Right lobe of liver (tissue), 6 donors: Measurements from ENCODE around the gene ST7. TPM values are rescaled to one million over a fixed set of nuclear protein-coding genes. Genes with fewer than 3 reads are reported as not detected.

Source experiments
- ATAC-seq, 4 donors: fragments of 200-7000 bp; cut with Tn5 transposase; one replicate each; pipeline ENCODE4 v1.9.1; 2020; ENCODE audit warnings: mild to moderate bottlenecking in 4 of 4, moderate library complexity in 4 of 4
- DNase-seq, 3 donors: peaks; one replicate each; pipeline ENCODE4 v3.0.0-alpha.2; 2020
- H3K27ac ChIP-seq, 3 donors: fragments of 200-600 bp; one replicate each; pipeline ENCODE4 v1.8.0; 2022
- H3K27me3 ChIP-seq, 2 donors: fragments of 200-600 bp; one replicate each; pipeline ENCODE4 v1.8.0; 2022
- H3K36me3 ChIP-seq, 4 donors: fragments of 200-600 bp; sonication (generic) in 1 of 4; one replicate each; pipeline versions ENCODE4 v1.5.1 to v1.8.0; 2017 to 2022; ENCODE audit warnings: control low read depth in 1 of 4
- H3K4me1 ChIP-seq, 4 donors: fragments of 200-600 bp; sonication (generic) in 1 of 4; one replicate each; pipeline versions ENCODE4 v1.5.1 to v1.8.0; 2017 to 2022; ENCODE audit warnings: control low read depth in 1 of 4
- H3K4me3 ChIP-seq, 3 donors: fragments of 200-600 bp; one replicate each; pipeline ENCODE4 v1.8.0; 2022
- H3K9me3 ChIP-seq, 4 donors: fragments of 200-600 bp; sonication (generic) in 1 of 4; one replicate each; pipeline versions ENCODE4 v1.5.1 to v1.8.0; 2017 to 2022; ENCODE audit warnings: control low read depth in 1 of 4
- CTCF ChIP-seq, 4 donors: fragments of 200-600 bp in 3 of 4; fragments of 450-650 bp in 1 of 4; IDR thresholded peaks; one replicate each; pipeline versions ENCODE4 v1.5.1 to v1.8.0; 2016 to 2022; ENCODE audit warnings: antibody characterized with exemption in 4 of 4, mild to moderate bottlenecking in 2 of 4
- POLR2A ChIP-seq: fragments of 450-650 bp; IDR thresholded peaks from one replicate; pipeline ENCODE4 v1.6.1; 2017; ENCODE audit warnings: antibody characterized with exemption, mild to moderate bottlenecking
- WGBS: methylation state at CpG from one replicate; pipeline ENCODE4 v1.1.6; 2018; ENCODE audit warnings: low coverage, low lambda C conversion rate; ENCODE audit not compliant: insufficient coverage; ENCODE audit errors: missing lambda C conversion rate; 5-methylcytosine and 5-hydroxymethylcytosine counted together
- intact Hi-C, 2 donors: fragments of 100-400 bp; cut with DNase I; formaldehyde crosslinking; loops; one replicate each; pipeline versions ENCODE4 v1.11.2 to v1.14.1; 2022
- total RNA-seq, 6 experiments: library from RNA; depleted of rRNA in 2 of 6; stranded (reverse); fragments of >200 nt in 2 of 6; fragmentation: NEBNext Ultra II Directional in 3 of 6; extraction: Animal tissue kit (Norgen Biotek cat#: 25700) in 3 of 6; gene quantifications; one replicate each; pipeline versions ENCODE4 v1.1.0 to v1.2.4, GENCODE V29; 2016 to 2023
- donor health status: DM: no; HTN: yes; CAD: no.
- donor health status: DM: no; HTN: no; CAD: no.
- donor health status: DM: no; HTN: no; CAD: no.
- donor health status: DM: no; HTN: yes; CAD: no.
- donor health status: DM: no; HTN: yes; CAD: no.

Gene ST7
- total RNA-seq, 6 experiments from 2014 or later: 17.4 to 29.9 (median 22.4) TPM

GRCh38 chr7:117110480-117111315 is 157.4 kb downstream of the ST7 start:
- WGBS: 48% methylated on average over 5 of the region's 5 CpGs
- Histone ChIP-seq H3K9me3 (no peaks in the 10 kb centered on the region), H3K4me1 (no peaks in the 10 kb centered on the region), H3K4me3 (no peak overlapping the region), H3K27ac (no peak overlapping the region), H3K36me3 (no peaks in the 10 kb centered on the region), H3K27me3 (no peaks in the 10 kb centered on the region)
- DNase-seq: no peak
- intact Hi-C loops: loop anchor here (10.0 kb wide), 2 partner anchors 116 to 126 kb away; no protein-coding TSS in a partner anchor
- TF ChIP-seq CTCF (IDR thresholded peaks at IDR 0.05) (no peak), POLR2A (no peak)
- ATAC-seq: peak; percentile 49 to 80 (median 74)

GRCh38 chr7:117111535-117111934 is 158.2 kb downstream of the ST7 start:
- Histone ChIP-seq H3K36me3 (no peaks in the 10 kb centered on the region), H3K27ac (no peak overlapping the region), H3K9me3 (no peaks in the 10 kb centered on the region), H3K4me3 (no peak overlapping the region), H3K4me1 (no peaks in the 10 kb centered on the region), H3K27me3 (no peaks in the 10 kb centered on the region)
- intact Hi-C loops: loop anchor here (10.0 kb wide), 2 partner anchors 117 to 127 kb away; no protein-coding TSS in a partner anchor
- DNase-seq (no peak), ATAC-seq (no peak)
- TF ChIP-seq POLR2A (no peak), CTCF (IDR thresholded peaks at IDR 0.05) (no peak)
- WGBS: 92% methylated on average over 1 of the region's 1 CpG

- H3K4me3 ChIP-seq: no peak overlapping the region
- intact Hi-C loops: loop anchor here (10.0 kb wide), 2 partner anchors 118 to 128 kb away; no protein-coding TSS in a partner anchor
- 80% methylated on average over 4 of the region's 4 CpGs for WGBS
- H3K36me3 ChIP-seq: no peaks in the 10 kb centered on the region
- no peaks in the 10 kb centered on the region for H3K4me1 ChIP-seq
- H3K9me3 ChIP-seq: no peaks in the 10 kb centered on the region
- DNase-seq (no peak), ATAC-seq (no peak)
- no peak for TF ChIP-seq POLR2A
- no peak for TF ChIP-seq CTCF (IDR thresholded peaks at IDR 0.05)
- no peaks in the 10 kb centered on the region for H3K27me3 ChIP-seq
- H3K27ac ChIP-seq: no peak overlapping the region
These were observed 159.3 kb downstream of the ST7 start for GRCh38 chr7:117112640-117113039.

- H3K27me3 ChIP-seq: no peaks in the 10 kb centered on the region
- intact Hi-C loops: loop anchor here (10.0 kb wide), 2 partner anchors 119 to 129 kb away; no protein-coding TSS in a partner anchor
- TF ChIP-seq POLR2A (no peak), CTCF (IDR thresholded peaks at IDR 0.05) (no peak)
- no peaks in the 10 kb centered on the region for H3K9me3 ChIP-seq
- H3K36me3 ChIP-seq: no peaks in the 10 kb centered on the region
- 83% methylated on average over 2 of the region's 4 CpGs for WGBS
- no peak for ATAC-seq
- H3K4me3 ChIP-seq: no peak overlapping the region
- DNase-seq: no peak
- no peaks in the 10 kb centered on the region for H3K4me1 ChIP-seq
- H3K27ac ChIP-seq: no peak overlapping the region
These were observed 160.6 kb downstream of the ST7 start for GRCh38 chr7:117113871-117114270.
